ENCODE measurements around the gene ALDH1B1.

Gene ALDH1B1

DNA sequence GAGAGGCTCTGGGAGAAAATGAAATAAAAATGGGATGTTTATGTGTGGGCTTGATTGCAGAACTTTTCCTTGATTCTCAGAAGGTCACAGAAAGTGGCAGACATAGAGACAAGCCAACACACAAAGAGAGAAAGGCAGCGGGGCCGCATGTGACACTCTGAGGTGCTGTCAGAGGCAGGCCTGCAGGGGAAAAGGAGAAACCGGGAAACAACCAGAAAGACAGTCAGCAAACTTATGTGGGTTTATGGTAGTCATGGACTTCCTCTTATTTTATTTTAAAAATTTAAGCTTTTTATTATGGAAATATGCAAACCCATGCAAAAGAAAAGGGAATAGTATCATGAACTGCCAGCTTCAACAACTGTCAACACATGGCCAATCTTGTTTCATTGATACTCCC, 48.0 kb downstream of the ALDH1B1 start:
- H4K20me1 ChIP-seq (ENCODE audit: insufficient read depth, low read length, poor library complexity, severe bottlenecking) = no peaks in the 10 kb centered on the region
- no peak for TF ChIP-seq EZH2phosphoT487 (IDR thresholded peaks at IDR 0.05; ENCODE audit: borderline replicate concordance)
- TF ChIP-seq, protein P1, sequence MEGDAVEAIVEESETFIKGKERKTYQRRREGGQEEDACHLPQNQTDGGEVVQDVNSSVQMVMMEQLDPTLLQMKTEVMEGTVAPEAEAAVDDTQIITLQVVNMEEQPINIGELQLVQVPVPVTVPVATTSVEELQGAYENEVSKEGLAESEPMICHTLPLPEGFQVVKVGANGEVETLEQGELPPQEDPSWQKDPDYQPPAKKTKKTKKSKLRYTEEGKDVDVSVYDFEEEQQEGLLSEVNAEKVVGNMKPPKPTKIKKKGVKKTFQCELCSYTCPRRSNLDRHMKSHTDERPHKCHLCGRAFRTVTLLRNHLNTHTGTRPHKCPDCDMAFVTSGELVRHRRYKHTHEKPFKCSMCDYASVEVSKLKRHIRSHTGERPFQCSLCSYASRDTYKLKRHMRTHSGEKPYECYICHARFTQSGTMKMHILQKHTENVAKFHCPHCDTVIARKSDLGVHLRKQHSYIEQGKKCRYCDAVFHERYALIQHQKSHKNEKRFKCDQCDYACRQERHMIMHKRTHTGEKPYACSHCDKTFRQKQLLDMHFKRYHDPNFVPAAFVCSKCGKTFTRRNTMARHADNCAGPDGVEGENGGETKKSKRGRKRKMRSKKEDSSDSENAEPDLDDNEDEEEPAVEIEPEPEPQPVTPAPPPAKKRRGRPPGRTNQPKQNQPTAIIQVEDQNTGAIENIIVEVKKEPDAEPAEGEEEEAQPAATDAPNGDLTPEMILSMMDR (conservative IDR thresholded peaks at IDR 0.05; ENCODE audit: low read length) = no peak

DNA sequence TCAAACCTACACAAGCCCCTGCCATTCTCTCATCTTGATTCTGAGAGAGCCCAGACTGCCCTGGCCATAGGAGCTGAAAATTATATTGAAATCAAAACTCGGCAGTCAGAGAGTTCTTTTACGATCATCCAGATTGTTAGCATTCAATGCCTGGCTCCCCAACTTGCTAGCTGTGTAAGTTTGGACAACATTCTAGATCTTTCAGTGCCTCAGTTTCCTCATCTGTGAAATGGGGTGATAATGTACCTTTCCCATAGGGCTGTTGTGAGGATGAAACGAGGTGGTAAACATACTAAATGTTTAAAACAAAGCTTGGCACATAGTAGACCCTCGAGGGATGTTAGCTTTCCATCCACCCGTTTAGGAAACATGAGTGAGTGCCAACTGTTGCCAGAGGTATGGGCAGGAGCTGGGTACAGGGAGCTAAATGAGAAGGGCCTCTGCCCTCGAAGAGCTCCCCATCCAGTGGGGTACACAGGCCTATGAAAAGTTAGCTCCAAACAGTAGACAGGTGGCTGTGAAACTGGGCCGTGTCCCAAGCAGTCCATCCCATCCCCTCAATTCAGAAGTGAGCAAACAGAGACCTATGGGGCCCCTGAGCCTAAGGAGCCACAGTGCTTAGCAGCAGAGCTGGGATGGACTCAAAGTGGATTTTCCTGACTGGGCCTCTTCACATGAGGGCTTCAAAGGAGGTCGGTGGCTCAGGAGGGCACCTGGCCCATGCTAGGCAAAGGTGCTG, 49.0 kb downstream of the ALDH1B1 start:
- Histone ChIP-seq H3K4me1 (ENCODE audit: insufficient read depth, low read length, poor library complexity, severe bottlenecking) (no peaks in the 10 kb centered on the region), H3F3A (ENCODE audit: low read depth) (no peaks in the 10 kb centered on the region), H3K79me2 (ENCODE audit: insufficient read depth, low read length) (no peaks in the 10 kb centered on the region), H3K9ac (ENCODE audit: low read depth, low read length, poor library complexity, severe bottlenecking) (no peak overlapping the region), H3K36me3 (ENCODE audit: insufficient read depth, low read length) (no peaks in the 10 kb centered on the region), H3K4me2 (ENCODE audit: low read depth, low read length, poor library complexity, severe bottlenecking) (no peak overlapping the region), H3K9me2 (replicated peaks; ENCODE audit: low read depth, low read length) (no peaks in the 10 kb centered on the region), H3K9me3 (ENCODE audit: insufficient read depth, low read depth, low read length) (no peaks in the 10 kb centered on the region), H3K27me3 (ENCODE audit: insufficient read depth, low read length, poor library complexity, severe bottlenecking) (no peaks in the 10 kb centered on the region), H4K20me1 (ENCODE audit: insufficient read depth, low read length, poor library complexity, severe bottlenecking) (no peaks in the 10 kb centered on the region), H3K4me3 (ENCODE audit: low read length, poor library complexity, severe bottlenecking) (no peak overlapping the region), H2AFZ (ENCODE audit: low read length) (no peak overlapping the region)
- TF ChIP-seq, protein P1 (conservative IDR thresholded peaks at IDR 0.05; ENCODE audit: low read length) = no peak
- TF ChIP-seq EZH2phosphoT487 (IDR thresholded peaks at IDR 0.05; ENCODE audit: borderline replicate concordance) = no peak

More for the DNA sequence above, 48.0 kb downstream of the ALDH1B1 start:
- no peak overlapping the region for H2AFZ ChIP-seq (ENCODE audit: low read length)
- no peaks in the 10 kb centered on the region for H3K27me3 ChIP-seq (ENCODE audit: insufficient read depth, low read length, poor library complexity, severe bottlenecking)
- H3K9me3 ChIP-seq (ENCODE audit: insufficient read depth, low read depth, low read length) = no peaks in the 10 kb centered on the region
- no peaks in the 10 kb centered on the region for H3K79me2 ChIP-seq (ENCODE audit: insufficient read depth, low read length)
- H3F3A ChIP-seq (ENCODE audit: low read depth) = no peaks in the 10 kb centered on the region
- H3K9me2 ChIP-seq (replicated peaks; ENCODE audit: low read depth, low read length) = no peaks in the 10 kb centered on the region
- no peaks in the 10 kb centered on the region for H3K36me3 ChIP-seq (ENCODE audit: insufficient read depth, low read length)
- no peaks in the 10 kb centered on the region for H3K4me1 ChIP-seq (ENCODE audit: insufficient read depth, low read length, poor library complexity, severe bottlenecking)
- no peak overlapping the region for H3K4me2 ChIP-seq (ENCODE audit: low read depth, low read length, poor library complexity, severe bottlenecking)
- no peak overlapping the region for H3K9ac ChIP-seq (ENCODE audit: low read depth, low read length, poor library complexity, severe bottlenecking)
- H3K4me3 ChIP-seq (ENCODE audit: low read length, poor library complexity, severe bottlenecking) = no peak overlapping the region

DNA sequence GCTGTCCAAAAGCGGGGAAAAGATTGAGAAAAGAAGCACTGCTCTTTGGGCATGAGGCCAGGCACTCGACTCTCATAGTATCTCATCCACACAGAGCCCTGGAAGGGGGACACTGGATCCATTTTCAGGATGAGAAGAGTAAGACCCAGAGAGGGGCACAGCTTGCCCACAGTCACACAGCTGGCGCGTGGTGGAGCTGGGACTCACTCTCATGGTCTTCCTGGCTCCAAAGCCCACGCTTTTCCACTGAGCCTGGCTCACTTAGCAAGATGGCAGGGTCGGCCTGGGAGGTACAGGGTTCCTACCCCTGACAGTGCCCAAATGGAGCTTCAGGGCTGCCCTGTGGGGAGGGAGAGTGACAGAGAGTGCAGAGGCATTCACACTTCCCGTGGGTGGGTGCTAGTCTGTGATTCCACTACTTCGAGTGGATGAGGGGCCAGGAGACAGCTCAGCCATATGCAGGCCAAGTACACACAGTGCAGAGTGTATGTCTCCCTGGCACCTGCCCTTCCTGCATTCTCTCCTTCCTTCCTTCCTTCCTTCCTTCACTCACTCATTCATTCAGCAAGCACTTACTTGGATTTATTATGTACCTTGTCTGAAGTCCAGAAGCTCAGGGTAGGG, 50.1 kb downstream of the ALDH1B1 start:
- H4K20me1 ChIP-seq (ENCODE audit: insufficient read depth, low read length, poor library complexity, severe bottlenecking) = no peaks in the 10 kb centered on the region
- TF ChIP-seq, protein P1 (conservative IDR thresholded peaks at IDR 0.05; ENCODE audit: low read length) = no peak
- TF ChIP-seq EZH2phosphoT487 (IDR thresholded peaks at IDR 0.05; ENCODE audit: borderline replicate concordance) = no peak
- H3K9me2 ChIP-seq (replicated peaks; ENCODE audit: low read depth, low read length) = no peaks in the 10 kb centered on the region
- H3K36me3 ChIP-seq (ENCODE audit: insufficient read depth, low read length) = no peaks in the 10 kb centered on the region
- no peaks in the 10 kb centered on the region for H3K4me1 ChIP-seq (ENCODE audit: insufficient read depth, low read length, poor library complexity, severe bottlenecking)
- no peaks in the 10 kb centered on the region for H3K27me3 ChIP-seq (ENCODE audit: insufficient read depth, low read length, poor library complexity, severe bottlenecking)
- H3K4me3 ChIP-seq (ENCODE audit: low read length, poor library complexity, severe bottlenecking) = no peak overlapping the region
- H3F3A ChIP-seq (ENCODE audit: low read depth) = no peaks in the 10 kb centered on the region
- H3K9me3 ChIP-seq (ENCODE audit: insufficient read depth, low read depth, low read length) = no peaks in the 10 kb centered on the region
- H2AFZ ChIP-seq (ENCODE audit: low read length) = no peak overlapping the region
- no peak overlapping the region for H3K4me2 ChIP-seq (ENCODE audit: low read depth, low read length, poor library complexity, severe bottlenecking)
- no peaks in the 10 kb centered on the region for H3K79me2 ChIP-seq (ENCODE audit: insufficient read depth, low read length)
- no peak overlapping the region for H3K9ac ChIP-seq (ENCODE audit: low read depth, low read length, poor library complexity, severe bottlenecking)
